IPS DF 6.9 (cell line): ENCODE results near the gene MUSTN1.

ENCODE experiments used
- DNase-seq: peaks from one replicate; pipeline ENCODE4 v3.0.0-alpha.2; 2013; ENCODE audit warnings: low read depth, low spot score
- H3K27ac ChIP-seq: one replicate; pipeline ENCODE4 v1.5.1; 2013; ENCODE audit warnings: low read length, control low read depth
- H3K27me3 ChIP-seq: 2 replicates; pipeline ENCODE4 v1.6.1; 2013; ENCODE audit warnings: mild to moderate bottlenecking, low read length; ENCODE audit not compliant: control insufficient read depth, insufficient read depth
- H3K36me3 ChIP-seq: 2 replicates; pipeline ENCODE4 v1.6.1; 2013; ENCODE audit warnings: low read length; ENCODE audit not compliant: control insufficient read depth, insufficient read depth
- H3K4me1 ChIP-seq: 2 replicates; pipeline ENCODE4 v1.6.1; 2013; ENCODE audit warnings: low read length; ENCODE audit not compliant: control insufficient read depth, insufficient read depth
- H3K4me3 ChIP-seq: 2 replicates; pipeline ENCODE4 v1.5.1; 2013; ENCODE audit warnings: mild to moderate bottlenecking, low read length
- H3K9me3 ChIP-seq: 2 replicates; pipeline ENCODE4 v1.6.1; 2013; ENCODE audit warnings: low read length, inconsistent platforms; ENCODE audit not compliant: control insufficient read depth, insufficient read depth
- WGBS: extraction: QIAGEN DNeasy Blood & Tissue Kit; methylation state at CpG from one replicate; pipeline ENCODE4 v1.1.7; 2013; ENCODE audit warnings: mixed read lengths, missing lambda C conversion rate; ENCODE audit not compliant: insufficient read length, insufficient coverage; 5-methylcytosine and 5-hydroxymethylcytosine counted together

The MUSTN1 gene

DNA sequence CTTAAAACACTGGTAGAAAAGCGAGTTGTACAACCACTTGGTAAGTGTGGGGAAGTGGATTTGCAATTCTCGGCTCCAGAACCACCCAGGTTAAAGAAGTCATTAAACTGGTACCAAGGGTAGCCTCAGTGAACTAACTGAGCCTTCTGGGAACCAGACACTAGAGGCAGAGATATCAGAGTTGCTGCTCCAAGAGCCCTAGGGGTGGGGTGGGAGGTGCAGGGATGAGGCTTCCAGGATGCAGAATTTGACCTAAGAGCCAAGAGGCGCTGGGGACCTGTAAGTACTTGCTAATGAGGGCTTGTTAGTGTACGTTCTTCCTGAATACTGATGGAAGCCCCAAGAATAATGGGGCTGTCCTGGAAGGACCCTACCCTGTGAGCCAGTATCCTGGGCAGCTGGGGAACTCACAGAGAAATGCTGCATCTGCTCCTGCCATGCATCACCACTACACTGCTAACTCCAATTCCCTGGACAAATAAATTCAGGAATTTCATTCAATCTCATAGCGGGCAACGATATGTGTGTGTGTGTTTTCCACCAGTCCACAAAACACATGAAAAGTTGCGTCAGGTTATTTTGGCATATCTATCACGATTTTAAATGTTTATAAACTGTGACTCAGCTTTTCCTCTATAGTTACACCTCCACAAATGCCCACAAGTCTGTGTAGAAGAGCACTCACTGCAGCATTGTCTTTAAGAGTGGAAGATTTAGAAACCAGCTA lies 38.8 kb upstream of the MUSTN1 start:
- no peak overlapping the region for H3K27ac ChIP-seq
- H3K9me3 ChIP-seq: no peaks in the 10 kb centered on the region
- H3K36me3 ChIP-seq: no peaks in the 10 kb centered on the region
- no peaks in the 10 kb centered on the region for H3K27me3 ChIP-seq
- WGBS: no CpG with 5 or more reads among the region's 8 CpGs
- DNase-seq: no peak
- H3K4me3 ChIP-seq: no peak overlapping the region
- H3K4me1 ChIP-seq: peaks cover 2% of the 10 kb centered on the region; the same call in 1 of the 2 replicates

DNA sequence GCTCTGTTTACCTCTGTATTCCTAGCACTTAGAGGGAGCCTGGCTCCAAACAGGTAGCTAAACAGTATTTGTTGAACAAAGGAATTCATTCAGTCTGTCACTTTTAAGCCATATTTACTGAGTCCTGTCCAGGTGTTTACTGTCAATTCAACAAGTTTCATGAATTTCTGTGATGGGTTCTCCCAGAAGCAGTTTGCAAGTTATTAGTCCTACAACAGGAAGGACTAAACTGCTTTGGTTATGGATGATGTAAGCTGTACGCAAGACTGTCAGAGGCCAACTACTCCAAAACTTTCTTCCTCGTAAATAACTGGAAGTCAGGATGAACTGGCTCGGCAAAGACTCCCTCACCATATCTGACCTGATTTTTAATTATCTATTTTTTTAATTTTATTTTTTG lies 37.4 kb upstream of the MUSTN1 start:
- H3K27me3 ChIP-seq: no peaks in the 10 kb centered on the region
- no peaks in the 10 kb centered on the region for H3K36me3 ChIP-seq
- no peak overlapping the region for H3K4me3 ChIP-seq
- peaks cover 2% of the 10 kb centered on the region; the same call in 1 of the 2 replicates for H3K4me1 ChIP-seq
- no peak overlapping the region for H3K27ac ChIP-seq
- no CpG with 5 or more reads among the region's 3 CpGs for WGBS
- H3K9me3 ChIP-seq: no peaks in the 10 kb centered on the region
- DNase-seq: no peak

DNA sequence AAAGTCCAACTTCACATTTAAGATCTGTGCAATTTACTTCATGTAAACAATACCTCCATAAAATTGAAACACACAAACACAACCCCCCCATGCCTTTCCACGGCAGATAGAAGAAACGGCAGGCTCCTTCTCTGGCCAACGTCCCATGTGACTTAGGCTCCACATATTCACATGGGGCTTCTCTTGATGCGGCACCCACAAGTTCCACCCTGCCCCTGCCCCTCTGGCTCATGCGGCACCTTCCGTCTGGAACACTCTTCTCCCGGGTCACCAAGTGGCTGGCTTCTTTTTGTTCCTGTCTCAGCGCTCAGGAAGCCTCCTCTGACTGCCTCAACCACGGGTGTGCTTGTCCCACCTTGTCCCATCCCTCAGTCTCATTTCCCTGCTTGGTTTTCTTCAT lies 36.9 kb upstream of the MUSTN1 start:
- DNase-seq: no peak
- peaks cover 2% of the 10 kb centered on the region; the same call in 1 of the 2 replicates for H3K4me1 ChIP-seq
- no peak overlapping the region for H3K27ac ChIP-seq
- no peaks in the 10 kb centered on the region for H3K36me3 ChIP-seq
- no peaks in the 10 kb centered on the region for H3K27me3 ChIP-seq
- no CpG with 5 or more reads among the region's 9 CpGs for WGBS
- H3K9me3 ChIP-seq: no peaks in the 10 kb centered on the region
- H3K4me3 ChIP-seq: no peak overlapping the region

DNA sequence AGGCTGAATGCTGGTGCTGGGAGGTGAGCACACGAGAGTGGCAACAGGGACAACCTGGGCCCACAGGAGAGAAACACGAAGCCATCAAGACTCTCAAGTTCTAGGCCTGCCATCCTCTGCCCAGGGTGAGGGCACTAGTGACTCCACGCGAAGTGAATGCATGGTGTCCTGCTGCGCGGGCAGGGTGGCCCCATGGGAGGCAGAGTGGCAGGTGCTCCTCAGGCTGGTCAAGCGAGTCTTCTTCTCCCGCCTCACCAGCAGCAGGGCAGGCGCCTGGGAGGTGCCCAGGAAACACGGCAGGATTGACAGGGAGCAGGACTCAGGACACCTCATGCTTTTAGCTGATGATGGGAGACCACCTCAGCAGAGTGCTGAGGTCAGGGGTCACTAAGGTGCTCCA lies 35.7 kb upstream of the MUSTN1 start:
- H3K4me3 ChIP-seq: no peak overlapping the region
- DNase-seq: no peak
- H3K36me3 ChIP-seq: no peaks in the 10 kb centered on the region
- no peaks in the 10 kb centered on the region for H3K4me1 ChIP-seq
- no peaks in the 10 kb centered on the region for H3K9me3 ChIP-seq
- H3K27me3 ChIP-seq: no peaks in the 10 kb centered on the region
- WGBS: no CpG with 5 or more reads among the region's 10 CpGs
- no peak overlapping the region for H3K27ac ChIP-seq

DNA sequence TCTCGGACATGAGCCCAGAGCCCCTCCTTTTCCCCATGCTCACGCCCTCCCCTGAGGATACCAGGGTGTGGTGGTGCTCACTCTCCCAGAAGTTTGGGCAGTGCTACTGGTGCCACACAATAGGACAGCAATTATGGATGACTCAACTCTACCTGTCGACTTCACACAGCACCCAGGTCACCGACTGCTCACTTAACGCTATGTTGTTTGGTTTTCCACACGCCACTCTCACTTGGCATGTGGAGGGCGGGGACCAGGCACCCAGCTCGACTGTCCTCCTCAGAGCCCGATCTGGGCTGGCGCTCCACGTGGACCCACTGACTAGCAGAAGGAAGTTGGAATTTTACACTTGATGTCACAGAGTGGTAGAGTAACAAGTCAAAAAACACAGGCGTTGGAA lies 31.6 kb upstream of the MUSTN1 start:
- no peak overlapping the region for H3K27ac ChIP-seq
- WGBS: no CpG with 5 or more reads among the region's 12 CpGs
- DNase-seq: no peak
- H3K36me3 ChIP-seq: no peaks in the 10 kb centered on the region
- no peaks in the 10 kb centered on the region for H3K4me1 ChIP-seq
- H3K9me3 ChIP-seq: no peaks in the 10 kb centered on the region
- H3K27me3 ChIP-seq: no peaks in the 10 kb centered on the region
- H3K4me3 ChIP-seq: no peak overlapping the region

DNA sequence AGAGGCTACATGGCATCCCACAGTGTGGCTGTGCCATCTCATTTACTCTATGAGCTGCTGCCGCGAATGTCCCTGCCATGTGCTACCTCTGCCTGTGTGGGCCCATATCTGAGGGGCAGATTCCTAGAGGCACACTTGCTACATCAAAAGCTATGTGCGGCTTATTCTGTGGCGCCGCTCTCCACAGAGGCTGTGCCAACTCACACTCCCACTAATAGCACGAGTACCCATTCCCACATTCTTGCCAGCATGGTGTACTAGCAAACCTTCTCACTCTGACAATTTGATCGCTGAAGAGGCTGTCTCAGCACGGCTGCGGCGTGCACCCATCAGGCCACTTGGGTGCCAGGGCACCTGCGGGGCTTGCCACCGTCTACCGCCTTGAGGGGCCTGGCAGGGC lies 31.2 kb upstream of the MUSTN1 start:
- H3K9me3 ChIP-seq: no peaks in the 10 kb centered on the region
- H3K27ac ChIP-seq: no peak overlapping the region
- H3K4me1 ChIP-seq: no peaks in the 10 kb centered on the region
- no peak for DNase-seq
- no peak overlapping the region for H3K4me3 ChIP-seq
- H3K27me3 ChIP-seq: no peaks in the 10 kb centered on the region
- no peaks in the 10 kb centered on the region for H3K36me3 ChIP-seq
- no CpG with 5 or more reads among the region's 13 CpGs for WGBS

DNA sequence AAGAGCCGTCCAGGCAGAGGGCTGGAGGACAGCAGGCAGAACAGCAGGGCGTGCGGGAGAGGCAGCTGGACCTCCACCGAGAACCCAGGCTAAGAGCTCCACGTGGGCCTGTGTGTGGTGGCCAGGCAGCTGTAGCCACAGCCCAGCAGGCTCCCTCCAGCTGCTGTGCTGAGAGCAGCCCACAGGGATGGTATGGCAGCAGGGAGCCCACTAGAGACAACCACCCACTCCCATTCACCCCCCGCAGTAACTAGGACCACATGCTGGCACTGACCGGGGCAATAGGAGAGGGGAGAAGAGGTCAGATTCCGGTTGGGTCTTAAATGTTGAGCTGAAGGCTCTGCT lies 25.6 kb upstream of the MUSTN1 start:
- DNase-seq: no peak
- no CpG with 5 or more reads among the region's 8 CpGs for WGBS
- no peak overlapping the region for H3K4me3 ChIP-seq

DNA sequence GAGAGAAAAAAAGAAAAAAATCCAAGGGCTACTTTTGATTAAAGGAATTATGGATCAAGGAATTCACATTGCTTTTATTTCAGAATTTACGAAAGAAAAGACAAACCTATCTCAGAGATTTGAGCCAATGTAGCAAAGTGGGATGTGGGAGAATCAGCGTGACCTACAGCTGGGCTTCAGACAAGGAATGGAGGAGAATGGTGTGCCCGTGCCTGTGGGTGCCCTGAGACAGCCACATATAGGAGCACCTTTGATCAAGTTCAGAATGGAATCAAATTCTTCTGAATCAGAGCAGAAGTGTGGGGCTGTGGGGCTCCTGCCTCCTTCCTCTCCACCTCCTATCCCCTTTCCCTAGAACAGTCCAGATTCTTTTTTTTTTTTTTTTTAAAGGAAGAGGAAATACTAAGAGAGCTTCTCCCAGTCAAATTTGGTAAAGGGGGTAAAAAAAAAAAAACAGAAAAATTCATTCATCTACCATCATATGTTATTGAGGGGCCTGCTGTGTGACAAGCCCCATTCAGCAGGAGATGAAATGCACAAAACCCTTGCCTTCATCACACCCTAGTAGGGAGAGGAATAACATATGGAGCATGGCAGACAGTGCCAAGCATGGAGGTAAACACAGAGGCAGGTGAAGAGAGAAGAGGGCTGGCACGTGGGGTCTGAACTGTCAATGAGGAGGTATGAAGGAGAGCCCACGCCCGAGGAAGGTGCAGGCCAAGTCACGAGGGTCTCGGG lies 25.0 kb upstream of the MUSTN1 start:
- H3K4me1 ChIP-seq: no peaks in the 10 kb centered on the region
- WGBS: no CpG with 5 or more reads among the region's 8 CpGs
- no peak for DNase-seq
- H3K27me3 ChIP-seq: no peaks in the 10 kb centered on the region
- H3K27ac ChIP-seq: no peak overlapping the region
- H3K9me3 ChIP-seq: no peaks in the 10 kb centered on the region
- no peak overlapping the region for H3K4me3 ChIP-seq
- no peaks in the 10 kb centered on the region for H3K36me3 ChIP-seq

More for the DNA sequence above, 25.6 kb upstream of the MUSTN1 start:
- Histone ChIP-seq H3K9me3 (no peaks in the 10 kb centered on the region), H3K27me3 (no peaks in the 10 kb centered on the region), H3K4me1 (no peaks in the 10 kb centered on the region), H3K27ac (no peak overlapping the region), H3K36me3 (no peaks in the 10 kb centered on the region)

DNA sequence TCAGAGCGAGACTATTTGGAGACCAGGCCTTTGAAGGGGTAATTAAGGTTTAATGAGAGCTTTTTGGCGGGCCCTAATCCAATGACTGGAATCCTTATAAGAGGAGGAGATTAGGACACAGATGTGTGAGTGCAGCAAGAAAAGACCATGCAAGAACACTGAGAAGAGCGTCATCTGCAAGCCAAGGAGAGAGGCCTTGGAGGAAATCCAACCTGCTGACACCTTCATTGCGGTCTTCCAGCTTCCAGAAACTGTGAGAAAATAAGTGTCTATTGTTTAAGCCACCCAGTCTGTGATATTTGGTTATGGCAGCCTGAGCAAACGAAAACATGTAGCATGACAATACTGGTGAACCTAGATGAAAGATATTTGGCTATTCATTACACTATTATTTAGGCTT lies 23.0 kb upstream of the MUSTN1 start:
- Histone ChIP-seq H3K27ac (no peak overlapping the region), H3K9me3 (no peaks in the 10 kb centered on the region), H3K36me3 (no peaks in the 10 kb centered on the region), H3K4me1 (no peaks in the 10 kb centered on the region), H3K27me3 (no peaks in the 10 kb centered on the region), H3K4me3 (no peak overlapping the region)
- DNase-seq: no peak
- no CpG with 5 or more reads among the region's 5 CpGs for WGBS

DNA sequence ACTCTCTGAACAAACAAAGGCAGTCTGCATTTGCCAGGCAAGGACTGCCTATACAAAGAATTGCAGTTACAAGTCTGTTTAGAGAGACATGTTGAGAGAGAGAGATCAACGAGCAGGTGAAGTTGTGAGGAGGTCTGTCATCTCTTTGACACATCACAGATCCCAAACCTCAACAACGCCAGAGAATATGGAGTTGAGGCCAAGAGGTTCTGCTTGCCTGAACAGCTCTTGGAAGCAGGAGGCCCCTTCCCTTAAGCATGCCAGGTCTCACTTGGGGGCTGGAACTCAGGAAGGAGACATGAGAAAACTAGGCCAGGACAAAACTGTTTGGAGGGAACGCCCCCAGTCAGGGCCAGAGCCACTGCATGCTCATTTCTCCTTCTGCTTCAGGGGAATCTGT lies 22.3 kb upstream of the MUSTN1 start:
- H3K36me3 ChIP-seq: peaks cover 3% of the 10 kb centered on the region; the same call in 1 of the 2 replicates
- H3K9me3 ChIP-seq: no peaks in the 10 kb centered on the region
- H3K4me3 ChIP-seq: no peak overlapping the region
- H3K27me3 ChIP-seq: no peaks in the 10 kb centered on the region
- no CpG with 5 or more reads among the region's 3 CpGs for WGBS
- no peak overlapping the region for H3K27ac ChIP-seq
- H3K4me1 ChIP-seq: no peaks in the 10 kb centered on the region
- DNase-seq: no peak

DNA sequence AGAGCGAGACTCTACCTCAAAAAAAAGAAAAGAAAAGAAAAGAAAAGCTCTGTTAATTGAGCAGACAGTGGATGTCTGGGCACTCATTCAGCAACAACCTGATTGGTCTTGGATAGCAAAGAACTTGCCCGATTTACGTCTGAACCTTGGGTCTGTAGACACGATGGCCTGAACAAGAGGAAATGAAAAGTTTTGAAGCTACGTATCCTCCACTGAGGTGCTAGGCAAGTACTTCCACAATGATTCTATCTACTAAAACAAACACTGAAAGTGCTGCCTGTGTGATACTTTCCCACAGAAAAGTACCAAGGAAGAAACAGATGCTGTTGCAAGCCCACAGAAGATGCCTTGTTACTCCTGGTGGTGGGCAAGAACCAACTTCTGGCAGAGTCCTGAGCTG lies 21.8 kb upstream of the MUSTN1 start:
- no peak overlapping the region for H3K27ac ChIP-seq
- no peaks in the 10 kb centered on the region for H3K9me3 ChIP-seq
- no peaks in the 10 kb centered on the region for H3K4me1 ChIP-seq
- H3K4me3 ChIP-seq: no peak overlapping the region
- WGBS: no CpG with 5 or more reads among the region's 5 CpGs
- H3K36me3 ChIP-seq: peaks cover 3% of the 10 kb centered on the region; the same call in 1 of the 2 replicates
- no peaks in the 10 kb centered on the region for H3K27me3 ChIP-seq
- DNase-seq: no peak
